CD4-positive, alpha-beta T cell treated with Interleukin-6 at 100 ng/mL for 8 hours (primary cell): Measurements from ENCODE around the gene INO80C.

Source experiments
- DNase-seq: peaks from one replicate; pipeline ENCODE4 v3.0.0-alpha.2; 2020; ENCODE audit warnings: mixed read lengths, low spot score

INO80C gene

DNA sequence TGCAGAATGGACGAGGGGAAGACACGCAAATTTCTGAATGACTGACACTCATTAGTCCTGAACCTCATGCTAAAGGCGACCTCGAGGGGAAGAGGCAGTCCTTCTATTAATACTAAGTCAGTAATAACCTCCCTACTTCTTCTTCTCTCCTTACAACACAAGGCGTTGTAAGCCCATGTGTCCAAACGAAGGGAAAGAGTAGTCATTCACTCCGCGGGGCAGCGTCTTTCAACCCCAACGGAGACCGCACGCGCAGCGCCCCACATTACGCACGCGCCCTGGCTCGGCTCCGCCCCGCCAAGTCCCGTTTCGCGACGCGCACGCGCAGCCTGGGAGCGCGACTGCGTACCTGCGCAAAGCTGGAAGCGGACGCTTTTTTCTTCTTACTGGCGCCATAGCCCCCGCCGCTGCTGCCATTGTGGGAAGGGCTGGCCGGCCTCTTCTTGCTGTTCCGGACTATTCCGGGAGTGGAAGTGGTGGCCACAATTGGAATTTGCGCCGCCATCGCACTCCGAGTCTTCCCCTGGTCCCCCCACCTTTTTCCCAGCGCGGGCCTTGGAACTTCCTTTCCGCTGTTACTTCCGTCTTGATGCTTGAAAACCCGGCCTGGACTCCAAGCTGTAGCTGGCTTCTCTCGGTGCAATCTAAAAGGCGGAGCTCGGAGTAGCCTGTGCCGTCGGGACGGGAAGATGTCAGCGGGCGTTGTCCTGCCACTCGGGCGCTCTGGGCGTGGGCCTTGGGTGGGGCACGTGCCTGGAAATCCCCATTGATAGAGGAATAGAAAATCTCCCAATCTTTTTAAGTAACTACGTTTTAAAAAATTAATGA lies at the start of gene INO80C:
TSS of gene INO80C (minus strand) at position 591 of the 828 bp plus-strand sequence. CDS start at position 505, 86 bp downstream.
- DNase-seq: peak; percentile 90

GRCh38 chr18:35547008-35547605 lies 49.3 kb upstream of the INO80C start:
- no peak for DNase-seq

- no peak for DNase-seq
These were observed 44.6 kb upstream of the INO80C start for GRCh38 chr18:35542356-35542755.

- no peak for DNase-seq
These were observed 37.5 kb upstream of the INO80C start for GRCh38 chr18:35535297-35535696.

DNA sequence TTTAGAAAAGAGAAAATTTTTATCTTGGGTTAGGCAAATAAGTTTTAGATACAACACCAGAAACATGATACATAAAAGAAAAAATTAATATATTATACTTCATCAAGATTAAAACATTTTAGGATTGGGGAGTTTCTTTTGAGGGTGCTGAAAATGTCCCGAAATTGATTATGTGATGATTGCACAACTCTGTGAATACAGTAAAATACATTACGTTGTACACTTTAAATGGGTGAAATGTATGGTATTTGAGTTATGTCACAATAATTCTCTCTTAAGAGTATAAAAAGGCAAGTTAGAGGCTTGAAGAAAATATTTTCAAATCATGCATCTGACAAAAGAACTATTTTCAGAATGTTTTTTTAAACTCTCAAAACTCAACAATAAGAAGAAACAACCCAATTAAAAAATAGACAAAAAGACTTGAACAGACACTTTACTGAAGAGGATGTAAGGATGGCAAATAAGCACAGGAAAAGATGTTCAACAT lies 36.2 kb upstream of the INO80C start:
- no peak for DNase-seq

GRCh38 chr18:35528749-35529274 lies 31.1 kb upstream of the INO80C start:
- DNase-seq: no peak

GRCh38 chr18:35526495-35527059 lies 28.8 kb upstream of the INO80C start:
- no peak for DNase-seq

- DNase-seq: no peak
These were observed 28.2 kb upstream of the INO80C start for GRCh38 chr18:35525795-35526494.

DNA sequence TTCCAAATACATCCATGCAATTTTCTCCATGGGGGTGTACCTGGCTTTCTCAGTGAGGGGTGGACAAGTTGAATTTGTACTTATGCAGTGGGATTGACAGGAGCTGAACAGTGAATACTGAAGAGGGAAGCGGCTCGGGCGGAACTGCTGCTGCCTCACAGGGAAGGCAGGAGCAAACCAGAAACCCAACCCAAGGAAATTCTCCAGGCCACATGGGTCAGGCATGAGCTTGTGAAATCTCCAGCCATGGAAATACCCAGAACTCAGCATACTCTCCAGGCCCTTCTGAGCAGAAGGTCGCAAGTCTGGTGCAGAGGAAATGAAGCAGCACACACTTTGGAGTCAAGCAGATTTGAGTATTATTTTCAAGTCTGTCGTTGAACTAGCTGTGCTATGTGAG lies 26.5 kb upstream of the INO80C start:
- no peak for DNase-seq

- DNase-seq: no peak
These were observed 24.6 kb upstream of the INO80C start for GRCh38 chr18:35522130-35522959.

- DNase-seq: no peak
These were observed 23.4 kb upstream of the INO80C start for GRCh38 chr18:35521133-35521532.

DNA sequence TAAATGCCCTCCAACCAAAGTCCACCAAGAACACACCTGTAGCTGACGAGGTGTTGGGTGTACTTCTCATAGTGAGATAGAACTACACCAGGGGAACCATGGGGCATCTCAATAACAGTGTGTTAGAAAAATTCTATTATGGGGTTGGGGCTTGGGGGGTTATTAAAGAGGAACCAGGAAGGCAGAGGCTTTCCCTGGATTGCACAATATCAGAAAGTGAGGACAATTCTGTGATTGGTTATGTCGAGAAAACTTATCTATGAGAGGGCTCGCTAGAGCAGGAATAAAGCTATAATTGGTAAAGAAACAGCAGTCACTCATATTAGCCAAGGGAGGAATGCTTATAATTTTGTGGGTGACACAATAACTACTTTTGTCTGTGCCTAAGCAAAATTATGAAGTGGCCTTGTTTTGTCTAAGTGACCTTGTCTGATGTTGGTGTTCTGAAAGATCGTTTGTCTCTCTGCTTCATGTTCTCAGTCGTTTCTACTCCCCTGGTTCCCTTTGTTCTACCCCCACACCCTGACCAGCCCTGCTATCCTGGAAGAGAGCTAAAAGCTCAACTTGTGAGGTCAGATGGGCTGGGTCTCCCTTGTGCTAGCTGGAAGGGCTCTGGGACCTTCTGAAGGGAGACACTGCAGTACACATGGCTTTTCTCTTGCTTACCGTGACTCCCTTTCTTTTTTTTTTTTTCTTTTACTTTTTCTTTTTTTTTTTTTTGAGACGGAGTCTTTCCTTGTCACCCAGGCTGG lies 21.6 kb upstream of the INO80C start:
- DNase-seq: no peak

DNA sequence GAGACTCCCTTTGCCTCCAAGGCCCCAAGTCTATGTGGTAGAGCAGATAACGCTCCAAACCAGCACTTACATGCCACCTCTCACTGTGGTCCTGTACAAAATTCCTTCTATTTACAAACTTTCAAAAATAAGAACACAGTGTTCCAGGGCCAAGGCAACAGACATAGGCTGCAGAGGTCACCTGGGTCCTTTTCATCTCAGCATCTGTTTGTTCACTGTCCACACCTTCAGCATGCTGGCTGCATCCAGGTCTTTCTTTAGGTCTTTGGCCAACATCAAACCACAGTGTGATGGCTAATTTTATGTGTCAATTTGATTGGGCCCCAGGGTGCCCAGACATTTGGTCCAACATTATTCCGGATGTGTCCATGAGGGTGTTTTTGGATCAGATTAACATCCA lies 20.0 kb upstream of the INO80C start:
- DNase-seq: no peak

- no peak for DNase-seq
These were observed 19.0 kb upstream of the INO80C start for GRCh38 chr18:35516789-35517188.

- DNase-seq: no peak
These were observed 18.6 kb upstream of the INO80C start for GRCh38 chr18:35516351-35516750.

DNA sequence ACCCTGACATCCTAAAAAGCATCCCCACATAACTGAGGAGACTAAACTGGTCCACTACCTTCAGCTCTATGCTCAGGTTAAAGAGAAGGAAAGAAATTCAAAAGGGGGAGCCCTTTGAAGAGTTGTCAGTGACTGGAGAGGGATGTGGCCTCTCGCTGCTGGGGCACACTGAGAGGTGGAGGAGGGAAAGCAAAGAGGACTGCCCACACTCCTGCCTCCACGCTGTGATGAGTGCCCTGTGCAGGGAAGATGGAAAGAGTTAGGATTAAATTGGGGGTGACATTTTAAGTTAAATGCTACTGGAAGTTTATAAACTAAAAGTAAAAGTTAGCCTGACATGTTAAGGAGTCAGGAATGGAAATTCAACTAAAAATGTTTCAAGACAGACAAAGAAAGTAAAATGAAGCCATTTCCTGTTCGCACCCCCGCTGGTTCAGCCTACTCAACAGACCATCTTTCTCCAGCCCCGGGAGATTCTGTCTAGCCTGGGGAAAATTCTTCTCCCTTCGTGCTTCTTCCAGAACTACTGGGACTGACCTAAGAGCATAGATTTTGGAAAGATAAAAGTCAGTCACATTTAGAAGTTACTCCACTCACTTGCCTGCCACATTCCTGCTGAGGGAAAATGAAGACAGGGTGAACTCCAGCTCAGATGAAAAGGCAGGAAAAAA lies 17.8 kb upstream of the INO80C start:
- DNase-seq: no peak

DNA sequence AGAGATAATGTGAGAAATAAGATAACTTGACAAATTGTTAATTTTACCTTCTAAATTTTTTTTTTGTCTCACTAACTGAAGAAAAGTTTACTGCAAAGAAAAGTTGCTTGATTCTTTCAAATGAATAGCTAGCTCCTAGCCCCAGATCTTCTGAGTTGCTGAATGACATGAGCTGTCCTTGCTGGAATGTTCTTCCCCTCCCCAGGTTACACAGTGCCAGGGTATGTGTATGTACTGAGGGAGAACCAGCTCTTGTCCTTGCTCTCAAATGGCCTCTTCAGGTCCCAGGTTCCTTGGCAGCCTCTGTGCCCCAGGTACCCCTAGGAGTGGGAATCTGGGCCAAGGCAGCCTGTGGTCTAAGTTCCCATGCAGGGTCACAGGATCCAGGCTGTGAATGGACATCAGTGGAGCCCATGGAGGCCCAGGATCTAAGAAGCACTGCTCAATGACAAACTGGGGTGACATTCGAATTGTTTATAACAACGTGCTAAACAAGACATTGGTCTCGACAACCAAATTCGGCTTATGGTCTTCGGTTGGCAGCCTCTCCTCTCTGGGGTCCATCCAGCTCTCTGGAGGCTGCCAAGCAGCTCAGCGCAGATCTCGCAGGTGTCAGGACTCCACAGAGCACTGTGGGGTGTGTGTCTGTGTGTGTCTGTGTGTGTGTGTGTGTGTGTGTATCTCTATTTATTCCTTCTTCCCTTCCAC lies 17.1 kb upstream of the INO80C start:
- DNase-seq: no peak

- DNase-seq: no peak
These were observed 16.5 kb upstream of the INO80C start for GRCh38 chr18:35514283-35514682.

GRCh38 chr18:35513181-35513936 lies 15.6 kb upstream of the INO80C start:
- no peak for DNase-seq
